ENCODE measurements around the gene MEIG1.
"Not testable (repeated sequence)": the region's sequence is repeated elsewhere in the genome, so short reads cannot be mapped to it uniquely, and the experiment has no call there.

Gene MEIG1

DNA sequence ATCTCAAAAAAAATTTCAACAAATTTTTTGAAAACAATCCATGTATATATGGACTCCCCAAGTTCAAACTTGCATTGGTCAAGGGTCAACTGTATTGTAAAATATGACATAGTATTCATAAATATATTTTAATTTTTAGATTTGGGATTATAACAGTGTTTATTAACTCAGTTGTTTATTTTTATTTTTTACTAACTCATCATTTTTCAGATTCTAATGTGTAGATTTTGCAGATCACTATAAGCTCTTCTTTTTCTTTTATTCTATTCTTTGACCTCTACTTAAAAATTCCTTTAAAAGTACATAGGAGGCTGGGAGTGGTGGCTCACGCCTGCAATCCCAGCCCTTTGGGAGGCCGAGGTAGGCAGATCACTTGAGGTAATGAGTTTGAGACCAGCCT lies 8.7 kb downstream of the MEIG1 start:
- TF ChIP-seq, protein P1, sequence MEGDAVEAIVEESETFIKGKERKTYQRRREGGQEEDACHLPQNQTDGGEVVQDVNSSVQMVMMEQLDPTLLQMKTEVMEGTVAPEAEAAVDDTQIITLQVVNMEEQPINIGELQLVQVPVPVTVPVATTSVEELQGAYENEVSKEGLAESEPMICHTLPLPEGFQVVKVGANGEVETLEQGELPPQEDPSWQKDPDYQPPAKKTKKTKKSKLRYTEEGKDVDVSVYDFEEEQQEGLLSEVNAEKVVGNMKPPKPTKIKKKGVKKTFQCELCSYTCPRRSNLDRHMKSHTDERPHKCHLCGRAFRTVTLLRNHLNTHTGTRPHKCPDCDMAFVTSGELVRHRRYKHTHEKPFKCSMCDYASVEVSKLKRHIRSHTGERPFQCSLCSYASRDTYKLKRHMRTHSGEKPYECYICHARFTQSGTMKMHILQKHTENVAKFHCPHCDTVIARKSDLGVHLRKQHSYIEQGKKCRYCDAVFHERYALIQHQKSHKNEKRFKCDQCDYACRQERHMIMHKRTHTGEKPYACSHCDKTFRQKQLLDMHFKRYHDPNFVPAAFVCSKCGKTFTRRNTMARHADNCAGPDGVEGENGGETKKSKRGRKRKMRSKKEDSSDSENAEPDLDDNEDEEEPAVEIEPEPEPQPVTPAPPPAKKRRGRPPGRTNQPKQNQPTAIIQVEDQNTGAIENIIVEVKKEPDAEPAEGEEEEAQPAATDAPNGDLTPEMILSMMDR (IDR thresholded peaks at IDR 0.05; ENCODE audit: insufficient read depth, low read length, poor library complexity, severe bottlenecking): no peak

GRCh38 chr10:14971867-14972448 lies 12.8 kb downstream of the MEIG1 start:
- DNase-seq (ENCODE audit: extremely low read depth, insufficient read length): no peak
- Histone ChIP-seq H3K36me3 (ENCODE audit: control insufficient read depth, insufficient read depth, low read length) (no peaks in the 10 kb centered on the region), H3K4me3 (replicated peaks; ENCODE audit: low read depth, low read length) (no peak overlapping the region)

More for the DNA sequence above, 8.7 kb downstream of the MEIG1 start:
- no peaks in the 10 kb centered on the region for H3K36me3 ChIP-seq (ENCODE audit: control insufficient read depth, insufficient read depth, low read length)
- no peak overlapping the region for H3K4me3 ChIP-seq (replicated peaks; ENCODE audit: low read depth, low read length)
- no peaks in the 10 kb centered on the region for H3K27me3 ChIP-seq (replicated peaks; ENCODE audit: control insufficient read depth, insufficient read depth, low read length)
- no peak for DNase-seq (ENCODE audit: extremely low read depth, insufficient read length)

DNA sequence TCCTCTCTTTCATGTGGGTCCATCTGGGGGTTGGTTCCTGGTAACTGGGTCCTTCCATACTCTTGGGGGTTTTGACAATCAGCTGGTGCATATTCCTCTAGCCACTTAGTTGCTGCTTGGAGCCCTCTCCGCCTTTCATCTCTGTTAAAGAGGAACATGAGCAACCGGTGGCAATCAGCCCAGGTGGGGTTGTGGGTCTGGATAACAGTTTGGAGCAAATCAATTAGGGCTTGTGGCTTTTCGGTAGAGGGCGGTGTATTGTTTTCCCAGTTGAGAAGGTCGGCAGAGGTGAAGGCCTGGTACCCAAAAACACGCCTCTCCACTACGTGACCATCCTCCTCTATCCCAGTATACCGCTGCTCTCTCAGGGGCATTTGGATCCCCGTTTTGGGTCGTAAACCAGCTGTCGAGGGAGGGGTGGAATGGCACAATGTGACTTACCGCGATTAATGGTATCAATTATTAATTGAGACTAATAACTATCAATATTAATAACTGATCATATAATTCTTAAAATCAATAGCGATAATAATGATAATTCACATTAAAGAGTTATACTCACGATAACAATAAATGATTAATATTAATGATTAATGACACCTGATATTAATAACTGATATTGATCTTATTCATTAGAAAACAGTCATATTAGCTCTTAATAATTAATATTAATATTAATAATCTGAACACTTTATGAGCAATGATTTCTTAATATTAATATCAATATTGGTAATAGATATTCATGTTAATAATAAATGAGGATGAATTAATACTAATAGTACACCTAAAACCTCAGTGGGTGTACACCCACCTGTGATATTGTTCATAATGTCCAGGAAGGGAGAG lies 15.2 kb downstream of the MEIG1 start:
- H3K27me3 ChIP-seq (replicated peaks; ENCODE audit: control insufficient read depth, insufficient read depth, low read length); DNase-seq (ENCODE audit: extremely low read depth, insufficient read length): not testable (repeated sequence)

More at GRCh38 chr10:14971867-14972448, 12.8 kb downstream of the MEIG1 start:
- no peaks in the 10 kb centered on the region for H3K27me3 ChIP-seq (replicated peaks; ENCODE audit: control insufficient read depth, insufficient read depth, low read length)
- TF ChIP-seq, protein P1 (IDR thresholded peaks at IDR 0.05; ENCODE audit: insufficient read depth, low read length, poor library complexity, severe bottlenecking): peak; percentile 90

GRCh38 chr10:14975672-14976273 lies 16.6 kb downstream of the MEIG1 start:
- TF ChIP-seq, protein P1 (IDR thresholded peaks at IDR 0.05; ENCODE audit: insufficient read depth, low read length, poor library complexity, severe bottlenecking): peak; percentile 34

More for the DNA sequence above, 15.2 kb downstream of the MEIG1 start:
- H3K4me3 ChIP-seq (replicated peaks; ENCODE audit: low read depth, low read length); H3K36me3 ChIP-seq (ENCODE audit: control insufficient read depth, insufficient read depth, low read length): not testable (repeated sequence)

DNA sequence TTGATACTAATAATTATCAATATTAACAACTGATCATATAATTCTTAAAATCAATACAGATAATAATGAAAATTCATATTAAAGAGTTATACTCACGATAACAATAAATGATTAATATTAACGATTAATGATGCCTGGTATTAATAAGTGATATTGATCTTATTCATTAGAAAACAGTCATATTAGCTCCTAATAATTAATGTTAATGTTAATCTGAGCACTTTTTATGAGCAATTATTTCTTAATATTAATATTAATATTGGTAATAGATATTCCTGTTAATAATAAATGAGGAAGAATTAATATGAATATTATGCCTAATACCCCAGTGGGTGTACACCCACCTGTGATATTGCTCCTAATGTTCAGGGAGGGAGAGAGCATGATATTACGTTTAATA lies 23.6 kb downstream of the MEIG1 start:
- no peaks in the 10 kb centered on the region for H3K27me3 ChIP-seq (replicated peaks; ENCODE audit: control insufficient read depth, insufficient read depth, low read length)
- no peaks in the 10 kb centered on the region for H3K36me3 ChIP-seq (ENCODE audit: control insufficient read depth, insufficient read depth, low read length)
- H3K4me3 ChIP-seq (replicated peaks; ENCODE audit: low read depth, low read length): no peak overlapping the region
- no peak for DNase-seq (ENCODE audit: extremely low read depth, insufficient read length)
- TF ChIP-seq, protein P1 (IDR thresholded peaks at IDR 0.05; ENCODE audit: insufficient read depth, low read length, poor library complexity, severe bottlenecking): no peak

More at GRCh38 chr10:14975672-14976273, 16.6 kb downstream of the MEIG1 start:
- Histone ChIP-seq H3K4me3 (replicated peaks; ENCODE audit: low read depth, low read length) (no peak overlapping the region), H3K36me3 (ENCODE audit: control insufficient read depth, insufficient read depth, low read length) (no peaks in the 10 kb centered on the region), H3K27me3 (replicated peaks; ENCODE audit: control insufficient read depth, insufficient read depth, low read length) (no peaks in the 10 kb centered on the region)
- no peak for DNase-seq (ENCODE audit: extremely low read depth, insufficient read length)

DNA sequence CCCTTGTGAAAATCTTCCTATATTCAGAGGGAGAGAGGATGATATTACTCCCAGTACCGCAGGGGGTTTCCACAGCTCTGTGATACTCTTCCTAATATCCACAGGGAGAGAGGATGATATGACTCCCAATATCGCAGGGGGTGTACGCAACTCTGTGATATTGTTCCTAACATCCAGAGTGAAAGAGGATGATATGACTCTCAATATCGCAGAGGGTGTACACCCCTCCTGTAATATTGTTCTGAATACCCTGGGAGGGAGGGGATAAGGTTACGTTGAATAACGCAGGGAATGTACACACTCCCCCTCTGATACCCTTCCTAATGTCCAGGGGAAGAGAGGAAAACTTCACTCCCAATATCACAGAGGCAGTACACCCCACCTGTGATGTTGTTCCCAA lies 30.4 kb downstream of the MEIG1 start:
- H3K36me3 ChIP-seq (ENCODE audit: control insufficient read depth, insufficient read depth, low read length); H3K27me3 ChIP-seq (replicated peaks; ENCODE audit: control insufficient read depth, insufficient read depth, low read length); H3K4me3 ChIP-seq (replicated peaks; ENCODE audit: low read depth, low read length); DNase-seq (ENCODE audit: extremely low read depth, insufficient read length): not testable (repeated sequence)
